Right hindlimb (tissue), 1 donor: ENCODE measurements around the gene POC1B.
A peak's percentile ranks its signal among the peaks of the same experiment; 100 is the strongest.
"Not testable (repeated sequence)": the region's sequence is repeated elsewhere in the genome, so short reads cannot be mapped to it uniquely, and the experiment has no call there.

ENCODE experiments used
- DNase-seq: peaks from one replicate; pipeline ENCODE4 v3.0.0-alpha.2; 2018

POC1B gene

GRCh38 chr12:89461649-89462612 lies 63.9 kb downstream of the POC1B start:
- DNase-seq: no peak

GRCh38 chr12:89461190-89461589 lies 64.7 kb downstream of the POC1B start:
- no peak for DNase-seq

- not testable (repeated sequence) for DNase-seq
These were observed 66.6 kb downstream of the POC1B start for GRCh38 chr12:89459279-89459678.

- DNase-seq: no peak
These were observed 69.3 kb downstream of the POC1B start for GRCh38 chr12:89456565-89456964.

- no peak for DNase-seq
These were observed 71.6 kb downstream of the POC1B start for GRCh38 chr12:89454080-89454848.

GRCh38 chr12:89453121-89453978 lies 72.5 kb downstream of the POC1B start:
- no peak for DNase-seq

GRCh38 chr12:89451841-89452251 lies 74.0 kb downstream of the POC1B start:
- DNase-seq: peak; percentile 60

- no peak for DNase-seq
These were observed 74.9 kb downstream of the POC1B start for GRCh38 chr12:89450907-89451306.

GRCh38 chr12:89448951-89449371 lies 76.9 kb downstream of the POC1B start:
- DNase-seq: no peak

GRCh38 chr12:89448526-89448925 lies 77.3 kb downstream of the POC1B start:
- no peak for DNase-seq

GRCh38 chr12:89439941-89440340 lies 85.9 kb downstream of the POC1B start:
- no peak for DNase-seq

- DNase-seq: no peak
These were observed 88.6 kb downstream of the POC1B start for GRCh38 chr12:89437231-89437630.

GRCh38 chr12:89436062-89436461 lies 89.8 kb downstream of the POC1B start:
- no peak for DNase-seq

- DNase-seq: no peak
These were observed 92.2 kb downstream of the POC1B start for GRCh38 chr12:89433634-89434033.

- no peak for DNase-seq
These were observed 93.5 kb downstream of the POC1B start for GRCh38 chr12:89432396-89432795.

- no peak for DNase-seq
These were observed 96.3 kb downstream of the POC1B start for GRCh38 chr12:89429528-89429927.

GRCh38 chr12:89427508-89428156 lies 98.2 kb downstream of the POC1B start:
- DNase-seq: no peak

- DNase-seq: no peak
These were observed 101.0 kb downstream of the POC1B start for GRCh38 chr12:89424846-89425245.

GRCh38 chr12:89424389-89424788 lies 101.5 kb downstream of the POC1B start:
- DNase-seq: no peak

GRCh38 chr12:89421092-89421835 lies 104.6 kb downstream of the POC1B start:
- DNase-seq: no peak

GRCh38 chr12:89418228-89418910 lies 107.5 kb downstream of the POC1B start:
- no peak for DNase-seq
